Smooth muscle cell (in vitro differentiated cells): ENCODE measurements around the gene USO1. TPM values are rescaled to one million over a fixed set of nuclear protein-coding genes. Genes with fewer than 3 reads are reported as not detected.

Source experiments
- DNase-seq: peaks from one replicate; lab custom pipeline; 2025; ENCODE audit not compliant: unreplicated experiment; lab: John Stamatoyannopoulos, UW
- H2AFZ ChIP-seq: fragments of 200-600 bp; sonication (generic); 2 replicates; pipeline ENCODE4 v1.6.0; 2016; ENCODE audit warnings: antibody characterized with exemption, low read depth, mild to moderate bottlenecking
- H3F3A ChIP-seq: fragments of 200-600 bp; sonication (generic); 2 replicates; pipeline ENCODE4 v1.6.0; 2017; ENCODE audit warnings: antibody characterized with exemption, low read depth
- H3K27ac ChIP-seq: fragments of 200-600 bp; sonication (generic); 2 replicates; pipeline ENCODE4 v1.5.1; 2016; ENCODE audit warnings: low read depth, mild to moderate bottlenecking
- H3K27me3 ChIP-seq: fragments of 200-600 bp; sonication (generic); 2 replicates; pipeline ENCODE4 v1.6.1; 2016; ENCODE audit warnings: low read depth, mild to moderate bottlenecking
- H3K36me3 ChIP-seq: fragments of 200-600 bp; sonication (generic); 2 replicates; pipeline ENCODE4 v1.5.1; 2016; ENCODE audit warnings: low read depth
- H3K4me1 ChIP-seq: fragments of 200-600 bp; sonication (generic); 2 replicates; pipeline ENCODE4 v1.5.1; 2016; ENCODE audit warnings: low read depth
- H3K4me2 ChIP-seq: fragments of 200-600 bp; sonication (generic); 2 replicates; pipeline ENCODE4 v1.6.0; 2016; ENCODE audit warnings: mild to moderate bottlenecking
- H3K4me3 ChIP-seq: fragments of 200-600 bp; sonication (generic); 2 replicates; pipeline ENCODE4 v1.5.1; 2016; ENCODE audit warnings: mild to moderate bottlenecking
- H3K79me2 ChIP-seq: fragments of 200-600 bp; sonication (generic); 2 replicates; pipeline ENCODE4 v1.6.0; 2016; ENCODE audit warnings: low read depth, mild to moderate bottlenecking
- H3K9ac ChIP-seq: fragments of 200-600 bp; sonication (generic); 2 replicates; pipeline ENCODE4 v1.6.0; 2016; ENCODE audit warnings: low read depth
- H3K9me3 ChIP-seq: fragments of 200-600 bp; sonication (generic); replicated peaks from 2 replicates; pipeline ENCODE4 v1.5.1; 2016; ENCODE audit warnings: low read depth
- H4K20me1 ChIP-seq: fragments of 200-600 bp; sonication (generic); 2 replicates; pipeline ENCODE4 v1.6.0; 2016; ENCODE audit warnings: low read depth
- CTCF ChIP-seq: fragments of 200-600 bp; sonication (generic); IDR thresholded peaks from 2 replicates; pipeline ENCODE4 v1.5.1; 2017; ENCODE audit warnings: borderline replicate concordance, mild to moderate bottlenecking, antibody characterized with exemption; ENCODE audit not compliant: insufficient read depth, poor library complexity, severe bottlenecking
- WGBS: methylation state at CpG from one replicate; pipeline ENCODE4 v1.1.7; 2016; ENCODE audit warnings: low lambda C conversion rate; 5-methylcytosine and 5-hydroxymethylcytosine counted together
- polyA plus RNA-seq: library from polyadenylated mRNA; unstranded; fragments of >200 nt; fragmentation: Nextera tagmentation; extraction: Ambion mirVana; gene quantifications from 2 replicates; pipeline ENCODE4 v1.2.1, GENCODE V29; 2016
- total RNA-seq: library from RNA; depleted of rRNA; stranded (reverse); fragments of >200 nt; gene quantifications from 2 replicates; pipeline ENCODE4 v1.2.3, GENCODE V29; 2014

USO1 gene
- total and polyA plus RNA-seq, 2 experiments from 2014 or later: 50.4 to 94.6 TPM

GRCh38 chr4:75821216-75821615, 96.8 kb downstream of the USO1 start:
- Histone ChIP-seq H3K4me3 (no peak overlapping the region), H3K36me3 (no peaks in the 10 kb centered on the region), H3K4me2 (no peak overlapping the region), H2AFZ (no peak overlapping the region), H4K20me1 (no peaks in the 10 kb centered on the region), H3K9ac (no peak overlapping the region), H3F3A (no peaks in the 10 kb centered on the region), H3K27me3 (no peaks in the 10 kb centered on the region), H3K27ac (no peak overlapping the region), H3K79me2 (no peaks in the 10 kb centered on the region), H3K4me1 (no peaks in the 10 kb centered on the region), H3K9me3 (no peaks in the 10 kb centered on the region)
- TF ChIP-seq CTCF: no peak
- WGBS: 75% methylated on average over 3 of the region's 3 CpGs
- DNase-seq: no peak

GRCh38 chr4:75821966-75822365, 97.6 kb downstream of the USO1 start:
- Histone ChIP-seq H3K27me3 (no peaks in the 10 kb centered on the region), H3F3A (no peaks in the 10 kb centered on the region), H3K4me3 (no peak overlapping the region), H4K20me1 (no peaks in the 10 kb centered on the region), H3K9me3 (no peaks in the 10 kb centered on the region), H3K9ac (no peak overlapping the region), H3K27ac (no peak overlapping the region), H2AFZ (no peak overlapping the region), H3K4me1 (no peaks in the 10 kb centered on the region), H3K79me2 (no peaks in the 10 kb centered on the region), H3K4me2 (no peak overlapping the region), H3K36me3 (no peaks in the 10 kb centered on the region)
- 82% methylated on average over 5 of the region's 5 CpGs for WGBS
- DNase-seq: no peak
- no peak for TF ChIP-seq CTCF

- Histone ChIP-seq H3K27me3 (no peaks in the 10 kb centered on the region), H2AFZ (no peak overlapping the region), H3K9ac (no peak overlapping the region), H3K4me3 (no peak overlapping the region), H3K27ac (no peak overlapping the region), H4K20me1 (no peaks in the 10 kb centered on the region), H3K9me3 (no peaks in the 10 kb centered on the region), H3K79me2 (no peaks in the 10 kb centered on the region), H3K4me1 (no peaks in the 10 kb centered on the region), H3K36me3 (no peaks in the 10 kb centered on the region), H3F3A (no peaks in the 10 kb centered on the region), H3K4me2 (no peak overlapping the region)
- 92% methylated on average over 5 of the region's 5 CpGs for WGBS
- no peak for TF ChIP-seq CTCF
- no peak for DNase-seq
Measured at GRCh38 chr4:75822416-75822815, 98.0 kb downstream of the USO1 start.

GRCh38 chr4:75823812-75824211, 99.4 kb downstream of the USO1 start:
- DNase-seq: no peak

More at GRCh38 chr4:75823812-75824211, 99.4 kb downstream of the USO1 start:
- no peak overlapping the region for H2AFZ ChIP-seq
- H3F3A ChIP-seq: no peaks in the 10 kb centered on the region
- 32% methylated on average over 2 of the region's 2 CpGs for WGBS
- H4K20me1 ChIP-seq: no peaks in the 10 kb centered on the region
- no peaks in the 10 kb centered on the region for H3K79me2 ChIP-seq
- H3K4me1 ChIP-seq: no peaks in the 10 kb centered on the region
- no peak for TF ChIP-seq CTCF
- no peaks in the 10 kb centered on the region for H3K27me3 ChIP-seq
- H3K9ac ChIP-seq: no peak overlapping the region
- no peak overlapping the region for H3K4me2 ChIP-seq
- no peaks in the 10 kb centered on the region for H3K36me3 ChIP-seq
- no peak overlapping the region for H3K27ac ChIP-seq
- H3K4me3 ChIP-seq: no peak overlapping the region
- no peaks in the 10 kb centered on the region for H3K9me3 ChIP-seq
